ENCODE measurements around the gene INAFM1. TPM values are rescaled to one million over a fixed set of nuclear protein-coding genes. Genes with fewer than 3 reads are reported as not detected.

Gene INAFM1
- total and polyA plus RNA-seq, 8 donors: 10.6 to 37.7 (median 15.6) TPM

GRCh38 chr19:47228168-47228936 lies 46.3 kb upstream of the INAFM1 start:
- intact Hi-C loops (cut with DNase I): no loop called here
- Histone ChIP-seq H3K27me3 (no peaks in the 10 kb centered on the region), H3K27ac (peak overlapping the region in 3 of 4 donors; percentile 46 to 97 (median 96)), H3K4me1 (peaks cover 0 to 26% (median 19%) of the 10 kb centered on the region in 3 donors), H3K4me3 (peak overlapping the region; percentile 23 to 99 (median 65)), H3K9me3 (no peaks in the 10 kb centered on the region), H3K36me3 (no peaks in the 10 kb centered on the region)
- ATAC-seq: peak in 2 of 4 donors; percentile 0 to 1
- 14 to 19% methylated on average over 28 to 50 of the region's 50 CpGs for WGBS, 2 donors
- TF ChIP-seq, protein P1, sequence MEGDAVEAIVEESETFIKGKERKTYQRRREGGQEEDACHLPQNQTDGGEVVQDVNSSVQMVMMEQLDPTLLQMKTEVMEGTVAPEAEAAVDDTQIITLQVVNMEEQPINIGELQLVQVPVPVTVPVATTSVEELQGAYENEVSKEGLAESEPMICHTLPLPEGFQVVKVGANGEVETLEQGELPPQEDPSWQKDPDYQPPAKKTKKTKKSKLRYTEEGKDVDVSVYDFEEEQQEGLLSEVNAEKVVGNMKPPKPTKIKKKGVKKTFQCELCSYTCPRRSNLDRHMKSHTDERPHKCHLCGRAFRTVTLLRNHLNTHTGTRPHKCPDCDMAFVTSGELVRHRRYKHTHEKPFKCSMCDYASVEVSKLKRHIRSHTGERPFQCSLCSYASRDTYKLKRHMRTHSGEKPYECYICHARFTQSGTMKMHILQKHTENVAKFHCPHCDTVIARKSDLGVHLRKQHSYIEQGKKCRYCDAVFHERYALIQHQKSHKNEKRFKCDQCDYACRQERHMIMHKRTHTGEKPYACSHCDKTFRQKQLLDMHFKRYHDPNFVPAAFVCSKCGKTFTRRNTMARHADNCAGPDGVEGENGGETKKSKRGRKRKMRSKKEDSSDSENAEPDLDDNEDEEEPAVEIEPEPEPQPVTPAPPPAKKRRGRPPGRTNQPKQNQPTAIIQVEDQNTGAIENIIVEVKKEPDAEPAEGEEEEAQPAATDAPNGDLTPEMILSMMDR (IDR thresholded peaks at IDR 0.05): no peak
- peak in 5 of 6 donors; percentile 43 to 80 (median 57) for DNase-seq
- FAIRE-seq: no peak

DNA sequence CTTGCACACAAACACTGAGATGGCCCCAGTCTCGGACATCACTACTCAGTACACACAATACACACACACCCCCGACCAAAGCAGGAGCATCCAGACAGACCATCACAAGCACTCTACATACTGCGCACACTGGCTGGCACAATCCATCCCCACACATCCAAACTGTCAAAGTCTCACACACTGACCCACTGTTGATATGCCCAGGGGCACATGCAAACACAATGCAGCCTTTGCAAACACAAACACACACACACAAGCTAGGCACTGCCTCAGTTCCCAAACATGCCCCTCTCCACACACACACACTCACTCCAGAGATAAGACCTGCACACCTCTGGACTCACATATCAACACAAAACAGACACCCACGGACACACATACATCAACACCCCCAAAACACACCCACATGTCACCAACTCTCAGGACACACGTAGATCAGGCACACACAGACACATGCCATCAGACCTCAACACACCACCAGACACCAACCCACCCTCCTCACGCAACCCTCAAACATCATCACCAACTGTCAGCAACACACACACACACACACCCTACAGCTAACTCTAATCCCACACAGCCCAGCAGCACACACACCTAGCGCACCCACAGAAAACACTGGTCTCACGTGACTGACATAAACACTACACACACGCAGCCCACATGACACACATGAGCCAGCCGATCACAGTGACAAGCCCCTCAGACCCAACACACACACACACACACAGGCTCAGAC lies 45.6 kb upstream of the INAFM1 start:
- Histone ChIP-seq H3K9me3 (no peaks in the 10 kb centered on the region), H3K27me3 (no peaks in the 10 kb centered on the region), H3K36me3 (no peaks in the 10 kb centered on the region), H3K27ac (peak overlapping the region in 2 of 4 donors; percentile 96 to 97), H3K4me3 (peak overlapping the region in 3 of 4 donors; percentile 31 to 99 (median 99)), H3K4me1 (peaks cover 0 to 26% (median 19%) of the 10 kb centered on the region in 3 donors)
- TF ChIP-seq, protein P1 (IDR thresholded peaks at IDR 0.05): no peak
- DNase-seq: no peak
- no peak for FAIRE-seq
- intact Hi-C loops (cut with DNase I): no loop called here
- WGBS, 2 donors: 45 to 52% methylated on average over 10 of the region's 10 CpGs
- ATAC-seq: no peak

DNA sequence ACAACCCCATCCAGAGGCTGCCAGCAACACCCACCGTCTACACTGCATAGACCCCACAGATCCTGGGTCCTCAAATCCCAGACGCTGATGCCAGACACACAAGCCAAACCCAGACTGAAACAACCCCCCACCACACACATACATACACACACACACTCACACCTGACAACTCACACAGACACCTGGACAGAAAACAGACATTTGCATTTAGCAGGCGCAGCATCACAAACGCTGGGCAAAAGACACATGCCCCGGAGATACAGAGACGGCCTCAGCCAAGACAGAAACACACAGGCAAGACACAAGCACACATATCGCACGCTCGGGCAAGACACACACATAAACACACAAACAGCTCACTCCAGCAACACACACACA lies 45.0 kb upstream of the INAFM1 start:
- no peak for FAIRE-seq
- H3K27ac ChIP-seq: peak overlapping the region in 3 of 4 donors; percentile 73 to 97 (median 80)
- no peaks in the 10 kb centered on the region for H3K27me3 ChIP-seq
- TF ChIP-seq, protein P1 (IDR thresholded peaks at IDR 0.05): no peak
- H3K4me3 ChIP-seq: peak overlapping the region; percentile 89 to 99 (median 98)
- no peaks in the 10 kb centered on the region for H3K9me3 ChIP-seq
- DNase-seq: peak in 1 of 6 donors; percentile 29
- ATAC-seq: no peak
- intact Hi-C loops (cut with DNase I): no loop called here
- peaks cover 0 to 26% (median 19%) of the 10 kb centered on the region in 3 donors for H3K4me1 ChIP-seq
- no peaks in the 10 kb centered on the region for H3K36me3 ChIP-seq
- WGBS, 2 donors: 15 to 20% methylated on average over 9 of the region's 9 CpGs

DNA sequence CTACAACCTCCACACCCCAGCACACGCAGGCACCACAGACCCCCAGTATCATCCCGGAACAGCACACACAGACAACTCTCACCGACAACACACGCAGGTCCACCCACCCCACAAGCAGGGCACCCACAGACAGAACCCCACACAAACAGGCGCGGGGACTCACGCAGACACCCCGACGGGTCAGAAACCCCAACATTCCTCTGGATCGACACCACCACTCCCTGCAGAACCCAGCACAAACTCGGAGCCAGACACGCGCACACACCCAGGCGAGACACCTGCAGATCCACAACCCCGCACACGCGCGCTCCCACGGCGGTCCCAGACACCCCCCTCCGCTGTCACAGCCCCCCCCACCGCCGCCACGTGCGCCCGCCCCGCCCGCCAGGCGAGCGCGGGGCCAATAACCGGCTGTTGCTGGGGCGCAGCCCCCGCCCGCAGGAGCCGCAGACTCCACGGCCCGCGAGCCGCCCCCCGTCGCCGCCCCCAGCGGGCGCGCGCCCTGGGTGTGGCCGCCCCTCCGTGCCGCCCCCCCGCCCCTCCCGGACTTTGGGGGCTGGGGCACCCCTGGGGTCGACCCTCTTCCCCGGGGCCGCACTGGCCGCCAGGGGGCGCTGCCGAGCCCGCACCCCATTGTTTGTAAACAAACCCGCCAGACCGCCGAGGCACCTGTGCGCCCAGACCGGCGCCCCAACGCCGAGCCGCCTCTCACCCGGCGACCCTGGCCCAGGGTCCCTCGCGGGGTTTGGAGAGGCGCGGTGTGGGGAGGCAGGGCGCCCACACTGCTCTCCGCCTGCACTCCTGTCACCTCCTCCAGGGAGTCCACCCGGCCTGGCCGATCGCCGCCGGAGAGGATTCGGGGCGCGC lies 44.4 kb upstream of the INAFM1 start:
- peaks cover 0 to 26% (median 19%) of the 10 kb centered on the region in 3 donors for H3K4me1 ChIP-seq
- H3K36me3 ChIP-seq: no peaks in the 10 kb centered on the region
- H3K27ac ChIP-seq: peak overlapping the region; percentile 73 to 97 (median 82)
- no peak for FAIRE-seq
- intact Hi-C loops (cut with DNase I): no loop called here
- peak; percentile 62 to 90 (median 80) for DNase-seq
- peak overlapping the region; percentile 89 to 99 (median 98) for H3K4me3 ChIP-seq
- TF ChIP-seq, protein P1 (IDR thresholded peaks at IDR 0.05): peak; percentile 75 to 90 (median 80)
- no peaks in the 10 kb centered on the region for H3K9me3 ChIP-seq
- WGBS, 2 donors: 1 to 3% methylated on average over 44 to 84 of the region's 84 CpGs
- peak in 2 of 4 donors; percentile 5 to 20 for ATAC-seq
- H3K27me3 ChIP-seq: no peaks in the 10 kb centered on the region

Data from pancreas (tissue), 10 donors.